Activated T-helper 1 cell treated with anti-CD3 and anti-CD28 coated beads, Interleukin-2, amount 50 U/mL, for 16 hours (primary cell): ENCODE results near the gene IL25.
"Not testable (repeated sequence)": the region's sequence is repeated elsewhere in the genome, so short reads cannot be mapped to it uniquely, and the experiment has no call there.

Experiments
- DNase-seq, 2 donors: peaks; one replicate each; pipeline ENCODE4 v3.0.0-alpha.2; 2020; ENCODE audit warnings: low read depth in 1 of 2, low spot score in 1 of 2

The IL25 gene

GRCh38 chr14:23375527-23376251 is 3.1 kb downstream of the IL25 start:
- no peak for DNase-seq

- DNase-seq, result no peak
These were observed 4.0 kb downstream of the IL25 start, which contains the start of gene CMTM5 for GRCh38 chr14:23376482-23377197. CMTM5 (plus strand) TSS chr14:23377046; CDS start chr14:23377252, 206 bp downstream.

- no peak for DNase-seq
These were observed 4.6 kb downstream of the IL25 start for GRCh38 chr14:23377198-23377550.

GRCh38 chr14:23377573-23378563 is 5.3 kb downstream of the IL25 start:
- no peak for DNase-seq

GRCh38 chr14:23378612-23379220 is 6.1 kb downstream of the IL25 start:
- no peak for DNase-seq

- DNase-seq, result peak; percentile 36 to 56
These were observed 7.0 kb downstream of the IL25 start for GRCh38 chr14:23379366-23380196.

- DNase-seq, result no peak
These were observed 7.7 kb downstream of the IL25 start for GRCh38 chr14:23380197-23380914.

GRCh38 chr14:23380976-23381375 is 8.4 kb downstream of the IL25 start:
- no peak for DNase-seq

- no peak for DNase-seq
These were observed 9.3 kb downstream of the IL25 start for GRCh38 chr14:23381871-23382270.

- no peak for DNase-seq
These were observed 9.7 kb downstream of the IL25 start for GRCh38 chr14:23382276-23382675.

GRCh38 chr14:23382731-23383440 is 10.3 kb downstream of the IL25 start:
- no peak for DNase-seq

GRCh38 chr14:23384364-23385080 is 11.9 kb downstream of the IL25 start:
- no peak for DNase-seq

- no peak for DNase-seq
These were observed 12.6 kb downstream of the IL25 start for GRCh38 chr14:23385244-23385641.

- DNase-seq, result no peak
These were observed 13.1 kb downstream of the IL25 start for GRCh38 chr14:23385642-23386265.

GRCh38 chr14:23386266-23386657 is 13.7 kb downstream of the IL25 start:
- DNase-seq, result not testable (repeated sequence)

GRCh38 chr14:23386999-23387398 is 14.4 kb downstream of the IL25 start:
- no peak for DNase-seq

GRCh38 chr14:23387916-23388882 is 15.6 kb downstream of the IL25 start:
- DNase-seq, result no peak
